ENCODE data around the gene ADAMTS3. TPM values are rescaled to one million over a fixed set of nuclear protein-coding genes. Genes with fewer than 3 reads are reported as not detected.
A peak's percentile ranks its signal among the peaks of the same experiment; 100 is the strongest.
"Not testable (repeated sequence)": the region's sequence is repeated elsewhere in the genome, so short reads cannot be mapped to it uniquely, and the experiment has no call there.

Gene ADAMTS3
- total RNA-seq, 1 donor from 2014 or later, result 9.9 TPM

GRCh38 chr4:72473434-72473900 is 95.6 kb downstream of the ADAMTS3 start:
- no peak for DNase-seq (ENCODE audit: low spot score)

GRCh38 chr4:72471816-72472215 is 97.2 kb downstream of the ADAMTS3 start:
- peak; percentile 33 for DNase-seq (ENCODE audit: low spot score)

DNA sequence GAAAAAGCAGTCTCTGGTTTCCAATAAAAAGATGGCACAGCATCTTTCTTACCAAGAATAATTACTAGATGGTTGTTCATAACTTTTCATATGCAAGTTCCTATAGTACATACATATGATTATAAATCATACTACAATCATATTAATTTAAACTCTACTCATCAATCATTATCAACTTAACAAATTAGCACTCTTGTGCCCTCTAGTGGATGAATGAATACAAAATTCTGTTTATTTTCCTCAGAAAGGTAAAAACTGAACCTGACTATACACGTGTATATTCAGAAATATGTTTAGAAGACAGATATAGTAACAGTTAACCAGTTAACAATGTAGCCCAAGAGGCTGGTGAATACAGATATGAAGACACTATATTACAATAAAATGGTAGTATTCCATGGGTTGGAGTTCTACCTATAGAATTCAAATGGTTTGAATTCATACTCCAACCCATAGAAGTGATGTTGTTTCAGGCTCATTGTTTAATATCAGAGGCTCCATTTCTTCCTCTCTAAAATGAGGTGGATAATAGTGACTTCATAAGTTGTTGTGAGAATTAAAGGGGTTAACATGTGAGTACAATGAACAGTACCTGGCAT is 100.0 kb downstream of the ADAMTS3 start:
- DNase-seq (ENCODE audit: low spot score), result peak; percentile 18

- no peak for DNase-seq (ENCODE audit: low spot score)
Measured at GRCh38 chr4:72467633-72468032, 101.4 kb downstream of the ADAMTS3 start.

DNA sequence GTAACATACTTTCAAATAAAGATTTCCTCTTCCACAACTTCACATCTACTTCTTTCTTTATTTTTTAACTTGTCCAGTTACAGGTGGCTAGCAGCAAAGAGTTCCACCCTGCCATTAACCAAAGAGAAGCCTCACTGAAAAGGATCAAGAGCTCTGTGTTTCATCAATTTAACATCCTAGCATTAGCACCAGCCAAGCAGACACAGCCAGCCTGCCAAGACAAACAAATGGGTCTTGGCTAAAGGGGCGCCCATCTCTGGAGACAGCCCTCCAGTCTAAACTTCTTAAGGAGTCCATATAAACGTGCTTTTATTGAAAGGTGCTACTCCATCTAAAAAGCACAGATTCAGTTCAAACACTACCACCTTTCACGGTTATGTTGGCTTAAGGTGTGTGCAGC is 105.3 kb downstream of the ADAMTS3 start:
- DNase-seq (ENCODE audit: low spot score), result peak; percentile 12

- no peak for DNase-seq (ENCODE audit: low spot score)
Measured at GRCh38 chr4:72457158-72457557, 111.9 kb downstream of the ADAMTS3 start.

GRCh38 chr4:72451349-72451748 is 117.7 kb downstream of the ADAMTS3 start:
- DNase-seq (ENCODE audit: low spot score), result no peak

- no peak for DNase-seq (ENCODE audit: low spot score)
Measured at GRCh38 chr4:72449705-72450104, 119.3 kb downstream of the ADAMTS3 start.

DNA sequence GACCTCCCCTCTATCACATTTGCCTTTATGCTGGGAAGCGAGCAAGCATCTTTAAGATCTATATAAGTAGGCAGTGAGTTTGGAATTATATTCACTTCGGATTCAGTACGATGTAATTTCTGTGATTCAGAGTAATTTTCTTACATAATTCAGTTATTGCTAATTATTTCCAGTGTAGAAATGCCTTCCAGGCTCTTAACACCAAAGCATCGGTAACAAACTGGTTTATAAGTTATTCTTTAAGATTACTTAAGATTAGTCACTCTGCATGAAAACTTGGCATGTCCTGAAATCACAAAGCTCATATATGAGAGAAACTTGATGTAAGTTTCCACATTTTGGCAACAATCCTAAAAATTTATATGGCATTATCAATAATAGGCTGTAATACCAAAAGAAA is 120.8 kb downstream of the ADAMTS3 start:
- DNase-seq (ENCODE audit: low spot score), result no peak

- DNase-seq (ENCODE audit: low spot score), result no peak
Measured at GRCh38 chr4:72446353-72447055, 122.5 kb downstream of the ADAMTS3 start.

DNA sequence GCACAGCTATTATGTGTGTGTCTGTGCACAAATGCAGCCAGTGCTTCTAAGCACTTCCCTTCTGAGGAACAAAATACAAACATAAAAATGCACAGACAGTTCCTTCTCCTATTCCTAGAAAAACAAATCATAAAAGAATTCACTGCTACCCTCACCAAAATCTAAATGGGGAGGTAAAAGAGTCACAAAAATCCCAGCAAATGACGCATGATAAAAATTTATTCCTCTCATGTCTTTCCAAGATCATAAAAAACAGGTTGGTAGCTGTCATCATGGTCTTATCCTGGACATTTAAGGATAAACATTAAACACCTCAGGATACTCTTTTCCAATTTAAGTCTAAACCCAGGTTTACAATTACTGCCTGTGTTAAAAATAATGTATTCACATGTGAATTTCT is 124.9 kb downstream of the ADAMTS3 start:
- peak; percentile 85 for DNase-seq (ENCODE audit: low spot score)

DNA sequence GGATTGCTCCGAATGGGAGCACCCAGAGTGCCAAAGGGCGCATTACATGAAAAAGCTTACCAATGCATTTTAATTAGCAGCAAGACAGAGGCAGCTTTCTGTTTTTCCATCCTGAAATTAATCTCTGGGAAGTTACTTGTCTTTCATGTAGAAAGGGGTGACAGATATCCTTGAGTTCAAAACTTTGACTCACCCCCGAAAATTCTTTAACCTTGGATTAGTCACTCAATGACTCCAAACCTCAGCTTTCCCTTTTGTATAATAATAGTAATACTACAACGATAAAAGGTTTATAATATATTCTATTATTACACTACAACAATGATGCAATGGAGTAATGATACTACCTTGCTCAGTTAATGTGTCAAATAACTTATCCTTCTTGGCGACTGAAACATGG is 126.3 kb downstream of the ADAMTS3 start:
- DNase-seq (ENCODE audit: low spot score), result no peak

DNA sequence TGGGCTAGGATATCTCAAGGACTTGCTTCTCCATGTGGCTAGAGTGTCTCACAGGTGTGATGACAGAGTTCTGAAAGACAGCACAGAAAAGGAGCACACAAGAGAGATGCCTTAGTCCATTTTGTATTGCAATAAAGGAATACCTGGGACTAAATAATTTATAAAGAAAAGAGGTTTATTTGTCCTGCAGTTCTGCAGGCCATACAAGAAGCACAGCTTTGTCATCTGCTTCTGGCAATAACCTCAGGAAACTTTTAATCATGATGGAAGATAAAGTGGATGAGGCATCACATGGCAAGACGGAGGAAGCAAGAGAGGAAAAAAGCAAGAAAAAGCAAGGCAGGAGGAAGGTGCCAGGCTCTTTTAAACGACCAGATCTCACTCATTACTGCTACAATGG is 126.9 kb downstream of the ADAMTS3 start:
- no peak for DNase-seq (ENCODE audit: low spot score)

- DNase-seq (ENCODE audit: low spot score), result no peak
Measured at GRCh38 chr4:72440386-72440785, 128.6 kb downstream of the ADAMTS3 start.

DNA sequence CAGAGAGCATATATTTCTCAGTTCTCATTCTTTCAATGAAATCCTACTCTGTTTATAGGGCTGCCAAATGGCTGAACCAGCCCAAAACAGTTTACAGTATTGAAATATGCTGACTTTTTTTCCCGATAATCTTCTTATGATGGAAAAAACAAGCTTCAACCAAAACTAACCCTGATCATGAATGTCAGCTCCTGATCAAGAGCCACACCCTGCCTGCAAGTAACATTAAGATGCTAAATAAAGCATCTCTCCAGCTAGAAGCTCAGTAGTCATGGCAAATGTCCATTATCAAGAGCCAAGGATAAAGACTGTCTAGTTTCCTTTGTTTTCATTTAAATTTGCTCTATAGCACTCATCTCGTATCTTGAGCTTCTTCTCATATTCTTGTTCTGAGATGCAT is 136.0 kb downstream of the ADAMTS3 start:
- no peak for DNase-seq (ENCODE audit: low spot score)

DNA sequence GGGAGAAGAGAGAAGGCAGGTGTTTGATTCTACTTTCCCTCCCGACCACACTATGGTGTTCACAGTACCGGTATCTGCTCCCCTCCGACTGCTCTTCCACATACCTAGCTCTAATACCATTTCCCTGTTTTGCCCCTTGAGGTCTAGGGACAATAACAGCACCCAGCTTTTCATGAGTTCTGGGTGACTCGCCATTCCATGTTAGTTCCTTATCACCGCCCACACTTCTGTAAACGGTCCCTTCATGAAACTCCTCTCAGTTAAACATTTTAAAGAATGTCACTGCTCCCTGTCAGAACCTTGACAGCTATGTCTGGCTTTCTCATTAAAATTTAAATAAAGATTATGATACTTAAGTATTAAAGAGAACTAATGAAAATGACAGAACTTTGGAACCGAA is 136.7 kb downstream of the ADAMTS3 start:
- DNase-seq (ENCODE audit: low spot score), result no peak

DNA sequence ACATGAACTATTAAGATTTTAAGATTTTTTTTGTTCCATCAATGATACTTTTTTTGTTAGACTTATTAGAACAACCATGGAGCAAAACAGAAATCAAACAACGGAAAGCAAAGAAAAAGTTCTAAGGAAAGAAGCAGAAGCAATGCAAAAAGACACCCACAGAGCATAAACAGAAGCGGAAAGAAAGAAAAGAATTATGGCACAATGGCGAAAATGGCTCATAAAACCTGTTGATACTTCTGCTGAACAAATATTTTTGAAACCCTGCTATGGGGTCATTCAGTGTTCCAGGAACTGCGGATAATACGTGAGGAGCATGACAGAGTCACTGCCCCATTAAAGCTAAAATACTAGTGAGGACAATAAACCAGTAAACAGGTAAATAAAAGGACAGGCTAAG is 138.0 kb downstream of the ADAMTS3 start:
- DNase-seq (ENCODE audit: low spot score), result no peak

DNA sequence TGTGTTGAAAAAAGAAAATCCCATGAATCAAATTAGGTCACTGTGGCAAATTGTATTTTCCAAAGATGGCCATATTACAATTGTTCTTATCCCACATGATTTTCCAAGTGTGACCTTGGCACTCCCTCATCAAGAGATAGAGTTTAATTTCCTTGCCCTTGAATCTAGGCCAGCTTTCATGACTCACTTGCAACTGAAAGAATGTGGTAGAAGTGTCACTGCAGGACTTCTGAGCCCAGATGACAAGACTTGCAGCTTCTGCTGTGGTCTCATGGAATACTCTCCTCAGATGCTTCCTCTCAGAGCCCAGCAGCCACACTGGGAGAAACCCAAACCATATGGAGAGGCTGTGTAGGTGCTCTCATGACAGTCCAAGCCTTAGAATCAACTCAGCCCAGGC is 139.0 kb downstream of the ADAMTS3 start:
- no peak for DNase-seq (ENCODE audit: low spot score)

GRCh38 chr4:72429397-72429889 is 139.6 kb downstream of the ADAMTS3 start:
- DNase-seq (ENCODE audit: low spot score), result no peak

- no peak for DNase-seq (ENCODE audit: low spot score)
Measured at GRCh38 chr4:72427057-72427456, 142.0 kb downstream of the ADAMTS3 start.

- DNase-seq (ENCODE audit: low spot score), result not testable (repeated sequence)
Measured at GRCh38 chr4:72425908-72426307, 143.1 kb downstream of the ADAMTS3 start.

DNA sequence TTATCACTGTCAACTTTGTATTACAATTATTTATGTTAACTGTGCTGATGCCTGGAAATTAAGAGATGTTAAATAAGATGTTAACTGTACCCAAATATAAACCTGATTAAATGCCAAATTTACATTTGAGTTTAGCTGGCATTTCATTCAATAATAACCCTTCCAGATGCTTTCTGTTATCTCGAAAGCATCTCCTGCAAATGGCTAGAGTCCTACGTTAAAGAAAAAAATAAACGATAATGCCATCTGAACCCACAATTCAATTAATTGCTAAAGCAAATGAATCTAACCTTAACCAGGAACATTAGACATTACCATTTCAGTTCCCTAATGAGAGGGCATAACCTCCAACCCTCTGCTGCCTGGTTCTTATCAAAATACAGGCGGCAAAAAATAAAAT is 145.0 kb downstream of the ADAMTS3 start:
- no peak for DNase-seq (ENCODE audit: low spot score)

DNA sequence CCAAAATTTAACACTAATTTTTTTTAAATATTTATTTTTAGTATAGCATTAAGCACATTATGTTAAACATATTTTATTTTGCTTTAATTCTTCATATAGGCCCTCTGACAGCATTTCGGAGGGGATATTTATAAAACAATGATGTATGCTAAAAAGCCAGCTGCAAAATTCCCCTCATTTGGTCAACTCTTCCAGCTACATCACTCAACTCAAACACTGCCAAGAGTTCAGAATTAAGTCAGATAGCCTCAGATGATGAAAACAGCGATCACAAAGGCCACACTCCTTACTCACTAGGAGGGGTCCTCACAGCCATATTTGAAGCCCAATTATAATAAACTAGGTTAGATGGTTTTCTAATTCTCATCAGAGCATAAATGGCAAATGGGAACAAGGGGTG is 146.6 kb downstream of the ADAMTS3 start:
- DNase-seq (ENCODE audit: low spot score), result no peak
